Activated B cell treated with CpG ODN at 0.5 μM for 24 hours (primary cell): ENCODE results near the gene AP4S1. TPM values are rescaled to one million over a fixed set of nuclear protein-coding genes. Genes with fewer than 3 reads are reported as not detected.
A peak's percentile ranks its signal among the peaks of the same experiment; 100 is the strongest.

ENCODE experiments used
- ATAC-seq: fragments of 200-7000 bp; cut with Tn5 transposase; one replicate; pipeline ENCODE4 v1.10.0; 2021; ENCODE audit warnings: low read depth, mild to moderate bottlenecking, moderate library complexity
- CTCF ChIA-PET: fragments of 350-600 bp; sonication (Branson Sonifier 250); formaldehyde crosslinking; loops from one replicate; lab custom pipeline; 2021; ENCODE audit warnings: antibody characterized with exemption; lab: Charles Lee
- POLR2A ChIA-PET: fragments of 350-600 bp; sonication (Branson Sonifier 250); formaldehyde crosslinking; loops from one replicate; lab custom pipeline; 2021; ENCODE audit warnings: antibody characterized with exemption; lab: Charles Lee
- DNase-seq: peaks from one replicate; pipeline ENCODE4 v3.0.0; 2022
- H3K27ac Mint-ChIP-seq: one replicate; pipeline ENCODE4 v1.8.0; 2020; ENCODE audit warnings: mixed read lengths
- H3K27me3 Mint-ChIP-seq: one replicate; pipeline ENCODE4 v1.8.0; 2021; ENCODE audit warnings: mixed read lengths
- H3K36me3 Mint-ChIP-seq: one replicate; pipeline ENCODE4 v1.8.0; 2021; ENCODE audit warnings: low read depth, mixed read lengths
- H3K4me1 Mint-ChIP-seq: one replicate; pipeline ENCODE4 v1.8.0; 2021; ENCODE audit warnings: mixed read lengths
- H3K4me3 Mint-ChIP-seq: one replicate; pipeline ENCODE4 v1.8.0; 2020; ENCODE audit warnings: mild to moderate bottlenecking, mixed read lengths
- H3K9me3 Mint-ChIP-seq: one replicate; pipeline ENCODE4 v1.8.0; 2020; ENCODE audit warnings: mixed read lengths
- intact Hi-C: fragments of 100-400 bp; cut with micrococcal nuclease; formaldehyde crosslinking; loops from one replicate; pipeline ENCODE4 v1.15.1; 2024
- total RNA-seq: library from RNA; stranded (reverse); gene quantifications from 2 replicates; pipeline ENCODE4 v1.2.3, GENCODE V29; 2022
- TF ChIP-seq, protein P1 (sequence below): fragments of 200-600 bp; IDR thresholded peaks from one replicate; pipeline ENCODE4 v1.8.0; 2022; ENCODE audit warnings: antibody characterized with exemption, mild to moderate bottlenecking

Gene AP4S1
- total RNA-seq, 1 donor from 2014 or later: 14.8 TPM

GRCh38 chr14:31078766-31079165 lies 53.3 kb downstream of the AP4S1 start:
- Mint-ChIP-seq H3K9me3 (peaks cover 5% of the 10 kb centered on the region), H3K27ac (no peak overlapping the region), H3K36me3 (peaks cover 34% of the 10 kb centered on the region), H3K4me1 (no peaks in the 10 kb centered on the region), H3K4me3 (no peak overlapping the region), H3K27me3 (no peaks in the 10 kb centered on the region)
- DNase-seq (no peak), ATAC-seq (no peak)
- ChIA-PET POLR2A (no interaction called here), CTCF (no interaction called here)
- TF ChIP-seq, protein P1, sequence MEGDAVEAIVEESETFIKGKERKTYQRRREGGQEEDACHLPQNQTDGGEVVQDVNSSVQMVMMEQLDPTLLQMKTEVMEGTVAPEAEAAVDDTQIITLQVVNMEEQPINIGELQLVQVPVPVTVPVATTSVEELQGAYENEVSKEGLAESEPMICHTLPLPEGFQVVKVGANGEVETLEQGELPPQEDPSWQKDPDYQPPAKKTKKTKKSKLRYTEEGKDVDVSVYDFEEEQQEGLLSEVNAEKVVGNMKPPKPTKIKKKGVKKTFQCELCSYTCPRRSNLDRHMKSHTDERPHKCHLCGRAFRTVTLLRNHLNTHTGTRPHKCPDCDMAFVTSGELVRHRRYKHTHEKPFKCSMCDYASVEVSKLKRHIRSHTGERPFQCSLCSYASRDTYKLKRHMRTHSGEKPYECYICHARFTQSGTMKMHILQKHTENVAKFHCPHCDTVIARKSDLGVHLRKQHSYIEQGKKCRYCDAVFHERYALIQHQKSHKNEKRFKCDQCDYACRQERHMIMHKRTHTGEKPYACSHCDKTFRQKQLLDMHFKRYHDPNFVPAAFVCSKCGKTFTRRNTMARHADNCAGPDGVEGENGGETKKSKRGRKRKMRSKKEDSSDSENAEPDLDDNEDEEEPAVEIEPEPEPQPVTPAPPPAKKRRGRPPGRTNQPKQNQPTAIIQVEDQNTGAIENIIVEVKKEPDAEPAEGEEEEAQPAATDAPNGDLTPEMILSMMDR: no peak
- intact Hi-C loops: no loop called here

DNA sequence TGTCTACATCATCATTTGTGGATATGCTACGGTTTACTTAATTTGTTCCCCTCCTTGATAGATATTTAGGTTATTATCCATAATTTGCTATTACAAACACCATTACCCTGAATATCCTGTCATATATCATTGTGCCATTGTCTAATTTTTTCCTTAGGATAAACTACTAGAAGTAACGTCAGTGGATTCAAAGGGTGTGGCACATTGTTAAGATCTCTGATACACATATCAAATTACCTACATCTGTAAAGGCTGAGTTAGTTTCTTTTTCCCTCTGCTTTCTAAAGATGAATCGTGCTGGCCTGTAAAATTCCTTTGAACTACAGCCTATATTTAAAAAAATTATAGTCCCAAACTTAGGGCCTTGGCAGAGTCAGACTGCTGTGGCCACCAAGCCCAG lies 54.6 kb downstream of the AP4S1 start:
- DNase-seq: no peak
- POLR2A ChIA-PET: no interaction called here
- Mint-ChIP-seq H3K4me3 (no peak overlapping the region), H3K4me1 (peaks cover 9% of the 10 kb centered on the region), H3K36me3 (peaks cover 30% of the 10 kb centered on the region), H3K27ac (no peak overlapping the region), H3K9me3 (peaks cover 3% of the 10 kb centered on the region), H3K27me3 (no peaks in the 10 kb centered on the region)
- ATAC-seq: no peak
- TF ChIP-seq, protein P1: no peak
- intact Hi-C loops: no loop called here
- CTCF ChIA-PET: no interaction called here

DNA sequence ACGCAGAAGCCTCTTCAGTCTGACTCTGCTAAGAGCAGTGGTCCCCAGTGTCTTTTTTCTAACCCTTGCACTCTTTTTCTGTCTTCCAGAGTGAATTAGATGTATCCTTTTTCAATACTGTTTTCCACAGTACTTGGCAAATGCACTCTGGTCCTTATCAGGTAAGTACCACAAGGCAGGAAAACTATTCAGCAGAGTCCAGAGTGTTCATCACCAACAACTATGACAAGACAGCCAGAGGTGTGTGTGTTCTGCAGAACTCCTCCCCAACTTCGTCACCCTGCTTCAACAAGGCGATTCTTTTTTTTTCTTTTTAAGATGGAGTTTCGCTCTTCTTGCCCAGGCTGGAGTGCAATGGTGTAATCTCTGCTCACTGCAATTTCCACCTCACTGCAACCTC lies 55.0 kb downstream of the AP4S1 start:
- Mint-ChIP-seq H3K4me3 (no peak overlapping the region), H3K27me3 (no peaks in the 10 kb centered on the region), H3K27ac (no peak overlapping the region), H3K4me1 (peaks cover 9% of the 10 kb centered on the region), H3K36me3 (peaks cover 25% of the 10 kb centered on the region), H3K9me3 (no peaks in the 10 kb centered on the region)
- TF ChIP-seq, protein P1: no peak
- intact Hi-C loops: no loop called here
- POLR2A ChIA-PET: no interaction called here
- no peak for ATAC-seq
- no peak for DNase-seq
- CTCF ChIA-PET: no interaction called here

DNA sequence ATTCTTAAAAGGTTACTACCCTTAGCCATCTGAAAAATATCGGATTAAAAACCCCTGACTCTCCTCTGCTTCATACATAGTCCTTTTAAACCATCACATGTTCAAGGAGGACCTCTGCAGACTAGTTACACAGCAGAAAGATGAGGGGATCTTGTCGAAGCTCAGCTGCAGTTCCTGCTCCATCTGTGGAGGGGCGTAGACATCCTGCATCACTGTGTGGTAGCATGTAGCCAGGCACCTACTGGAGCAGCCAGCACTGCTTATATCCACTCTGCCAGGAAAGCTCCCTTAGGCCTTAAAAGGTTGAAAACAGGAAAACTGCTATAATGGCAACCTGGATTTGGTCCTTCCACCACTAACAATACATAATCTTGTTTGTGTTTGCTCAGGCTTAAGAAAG lies 58.3 kb downstream of the AP4S1 start:
- H3K4me1 Mint-ChIP-seq: peaks cover 9% of the 10 kb centered on the region
- TF ChIP-seq, protein P1: no peak
- H3K27me3 Mint-ChIP-seq: no peaks in the 10 kb centered on the region
- H3K36me3 Mint-ChIP-seq: peaks cover 13% of the 10 kb centered on the region
- CTCF ChIA-PET: interaction anchor here (0.8 to 2.2 kb wide), 2 partner anchors 9 to 101 kb away, joined by 3 to 8 read pairs; no protein-coding TSS in a partner anchor
- DNase-seq (no peak), ATAC-seq (no peak)
- no peaks in the 10 kb centered on the region for H3K9me3 Mint-ChIP-seq
- no peak overlapping the region for H3K4me3 Mint-ChIP-seq
- intact Hi-C loops: loop anchor here (2.0 kb wide), 2 partner anchors 57 to 273 kb away; partner anchors contain the start of gene STRN3
- H3K27ac Mint-ChIP-seq: no peak overlapping the region
- POLR2A ChIA-PET: no interaction called here

DNA sequence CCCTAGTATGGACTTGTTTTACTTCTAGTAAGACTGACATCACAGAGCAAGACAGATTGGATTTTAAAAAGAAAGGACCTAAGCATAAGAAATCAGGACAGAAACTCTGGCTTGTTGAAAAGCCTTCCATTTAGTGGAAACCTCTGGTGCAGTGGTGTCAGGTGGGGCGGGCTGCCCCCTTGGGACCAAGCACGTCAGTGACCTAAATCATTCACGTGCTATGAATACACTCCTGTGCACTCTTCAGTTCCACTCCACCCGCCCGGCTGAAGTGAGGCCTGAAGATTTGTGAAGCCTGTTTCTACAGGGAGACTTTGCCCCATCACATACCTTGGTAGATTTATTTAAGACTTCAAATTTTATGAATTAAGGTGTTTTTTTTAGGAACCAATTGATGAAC lies 58.9 kb downstream of the AP4S1 start:
- TF ChIP-seq, protein P1: no peak
- peak; percentile 33 for DNase-seq
- Mint-ChIP-seq H3K4me1 (peaks cover 9% of the 10 kb centered on the region), H3K4me3 (no peak overlapping the region), H3K27ac (no peak overlapping the region), H3K36me3 (peaks cover 10% of the 10 kb centered on the region), H3K9me3 (no peaks in the 10 kb centered on the region), H3K27me3 (no peaks in the 10 kb centered on the region)
- POLR2A ChIA-PET: no interaction called here
- ATAC-seq: peak; percentile 98
- intact Hi-C loops: no loop called here
- CTCF ChIA-PET: interaction anchor here (0.8 to 2.2 kb wide), 2 partner anchors 10 to 101 kb away, joined by 3 to 8 read pairs; no protein-coding TSS in a partner anchor
